IPS-18c (cell line): ENCODE measurements around the gene ZNF497.
"Not testable (repeated sequence)": the region's sequence is repeated elsewhere in the genome, so short reads cannot be mapped to it uniquely, and the experiment has no call there.

Source experiments
- H3K4me3 ChIP-seq: 2 replicates; pipeline ENCODE4 v1.7.0; 2013; ENCODE audit warnings: low read depth, mild to moderate bottlenecking, low read length, moderate library complexity; ENCODE audit not compliant: insufficient read depth
- H3K9me3 ChIP-seq: one replicate; pipeline ENCODE4 v1.6.1; 2013; ENCODE audit warnings: mild to moderate bottlenecking, low read length, moderate library complexity; ENCODE audit not compliant: control insufficient read depth, insufficient read depth

ZNF497 gene

DNA sequence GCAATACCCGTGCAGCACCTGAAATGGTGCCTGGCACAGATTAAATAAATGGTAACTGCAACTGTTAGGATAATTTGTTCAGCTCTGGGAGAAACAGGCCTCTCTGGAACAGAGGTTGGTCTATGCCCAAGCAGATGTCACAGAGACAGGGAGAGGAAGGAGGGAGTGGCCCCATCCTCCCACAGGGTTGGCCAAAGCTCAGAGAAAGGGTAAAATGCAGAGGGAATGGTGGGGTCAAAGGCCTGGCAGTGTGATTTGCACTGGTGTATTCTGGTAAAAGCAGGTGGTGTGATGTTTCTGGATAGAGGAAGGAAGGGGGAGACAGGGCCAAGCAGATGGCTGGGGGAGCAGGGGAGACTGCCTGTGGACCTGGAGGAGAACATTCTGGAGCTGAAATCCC is 26.3 kb downstream of the ZNF497 start:
- no peaks in the 10 kb centered on the region for H3K9me3 ChIP-seq
- no peak overlapping the region for H3K4me3 ChIP-seq

DNA sequence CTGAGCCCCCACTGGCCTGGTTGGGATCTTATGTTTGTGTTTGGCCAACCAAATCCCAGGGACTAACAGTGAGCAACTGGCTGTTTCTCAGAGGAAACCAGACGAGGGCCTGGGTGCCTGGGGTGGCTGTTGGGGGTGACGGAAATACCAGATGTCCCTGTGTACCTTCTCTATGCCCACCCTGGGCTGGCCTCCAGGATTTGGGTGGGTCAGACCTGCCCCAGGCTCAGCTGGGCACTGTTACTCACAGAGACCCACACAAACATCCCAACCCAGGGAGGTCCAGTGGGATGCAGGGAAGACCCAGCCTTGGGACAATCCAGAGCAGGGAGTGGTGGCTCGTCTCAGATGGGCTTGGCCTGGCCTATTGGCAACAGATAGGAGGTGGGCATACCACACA is 26.9 kb downstream of the ZNF497 start:
- Histone ChIP-seq H3K9me3 (no peaks in the 10 kb centered on the region), H3K4me3 (no peak overlapping the region)

DNA sequence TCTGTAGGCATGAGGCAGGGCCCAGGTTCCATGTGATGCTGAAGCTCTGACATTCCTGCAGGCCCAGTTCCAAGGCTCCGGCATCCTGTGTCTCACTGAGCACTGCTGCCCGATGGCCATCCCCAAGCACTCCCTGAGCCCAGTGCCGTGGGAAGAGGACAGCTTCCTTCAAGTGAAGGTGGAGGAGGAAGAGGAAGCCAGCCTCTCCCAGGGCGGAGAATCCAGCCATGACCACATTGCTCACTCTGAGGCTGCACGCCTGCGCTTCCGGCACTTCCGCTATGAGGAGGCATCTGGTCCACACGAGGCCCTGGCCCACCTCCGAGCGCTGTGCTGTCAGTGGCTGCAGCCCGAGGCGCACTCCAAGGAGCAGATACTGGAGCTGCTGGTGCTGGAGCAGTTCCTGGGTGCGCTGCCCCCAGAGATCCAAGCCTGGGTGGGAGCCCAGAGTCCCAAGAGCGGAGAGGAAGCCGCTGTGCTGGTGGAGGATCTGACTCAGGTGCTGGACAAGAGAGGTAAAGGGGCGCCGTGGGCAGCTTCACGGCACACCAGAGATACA is 27.8 kb downstream of the ZNF497 start:
- Histone ChIP-seq H3K4me3 (no peak overlapping the region), H3K9me3 (no peaks in the 10 kb centered on the region)

DNA sequence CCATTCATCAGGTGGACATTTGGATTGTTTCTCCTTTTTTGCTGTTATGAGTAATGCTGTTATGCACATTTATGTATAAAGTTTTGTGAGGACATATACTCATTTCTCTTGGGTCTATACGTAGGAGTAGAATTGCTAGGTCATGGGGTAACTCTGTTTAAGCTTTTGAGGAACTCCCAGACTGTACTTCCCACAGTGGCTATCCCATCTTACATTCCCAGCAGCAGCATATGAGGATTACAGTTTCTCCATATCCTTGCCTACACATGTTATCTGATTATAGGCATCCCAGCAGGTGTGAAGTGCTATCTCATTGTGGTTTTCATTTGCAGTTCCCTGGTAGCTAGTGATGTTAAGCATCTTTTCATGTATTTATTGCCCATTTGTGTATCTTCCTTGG is 29.9 kb downstream of the ZNF497 start:
- H3K4me3 ChIP-seq, result no peak overlapping the region

DNA sequence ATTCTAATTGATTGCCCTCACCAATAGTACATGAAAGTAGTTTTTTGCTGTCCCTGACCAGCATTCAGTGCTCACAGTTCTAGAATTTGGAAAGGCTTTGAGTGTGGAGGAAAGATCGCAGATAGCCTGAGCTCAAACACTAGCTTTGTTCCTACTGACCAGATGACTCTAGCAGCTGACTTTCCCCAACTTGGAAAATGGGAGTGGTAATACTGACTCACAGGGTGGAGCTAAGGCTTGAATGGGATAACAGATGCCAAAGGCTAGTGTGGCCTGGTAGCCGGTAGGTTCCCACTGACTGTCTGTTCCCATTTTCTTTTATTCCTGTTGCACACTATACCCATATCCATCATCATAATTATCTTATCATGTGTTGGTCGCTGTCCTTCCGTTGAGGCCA is 32.1 kb downstream of the ZNF497 start:
- no peaks in the 10 kb centered on the region for H3K9me3 ChIP-seq
- no peak overlapping the region for H3K4me3 ChIP-seq

More for the DNA sequence above, 29.9 kb downstream of the ZNF497 start:
- no peaks in the 10 kb centered on the region for H3K9me3 ChIP-seq

DNA sequence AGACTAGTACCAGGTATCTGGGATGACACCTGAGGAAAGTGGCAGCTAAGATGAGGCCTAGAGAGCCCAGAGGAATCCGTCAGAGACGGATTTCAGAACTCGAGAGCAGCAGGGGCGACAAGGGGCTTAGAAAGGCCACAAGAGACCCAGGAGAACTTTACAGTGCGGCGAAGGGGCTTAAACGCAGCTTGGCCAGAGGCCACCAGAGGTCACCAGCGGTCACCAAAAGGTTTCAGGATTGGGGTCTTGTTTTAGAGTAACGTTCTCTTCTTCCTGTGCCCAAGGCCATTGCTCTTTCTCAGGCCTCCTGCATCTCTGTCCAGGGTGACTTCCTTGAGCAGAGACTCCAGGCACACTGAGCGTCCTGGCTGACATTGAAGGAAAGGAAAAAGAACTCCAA is 33.6 kb downstream of the ZNF497 start:
- H3K4me3 ChIP-seq, result no peak overlapping the region
- no peaks in the 10 kb centered on the region for H3K9me3 ChIP-seq

DNA sequence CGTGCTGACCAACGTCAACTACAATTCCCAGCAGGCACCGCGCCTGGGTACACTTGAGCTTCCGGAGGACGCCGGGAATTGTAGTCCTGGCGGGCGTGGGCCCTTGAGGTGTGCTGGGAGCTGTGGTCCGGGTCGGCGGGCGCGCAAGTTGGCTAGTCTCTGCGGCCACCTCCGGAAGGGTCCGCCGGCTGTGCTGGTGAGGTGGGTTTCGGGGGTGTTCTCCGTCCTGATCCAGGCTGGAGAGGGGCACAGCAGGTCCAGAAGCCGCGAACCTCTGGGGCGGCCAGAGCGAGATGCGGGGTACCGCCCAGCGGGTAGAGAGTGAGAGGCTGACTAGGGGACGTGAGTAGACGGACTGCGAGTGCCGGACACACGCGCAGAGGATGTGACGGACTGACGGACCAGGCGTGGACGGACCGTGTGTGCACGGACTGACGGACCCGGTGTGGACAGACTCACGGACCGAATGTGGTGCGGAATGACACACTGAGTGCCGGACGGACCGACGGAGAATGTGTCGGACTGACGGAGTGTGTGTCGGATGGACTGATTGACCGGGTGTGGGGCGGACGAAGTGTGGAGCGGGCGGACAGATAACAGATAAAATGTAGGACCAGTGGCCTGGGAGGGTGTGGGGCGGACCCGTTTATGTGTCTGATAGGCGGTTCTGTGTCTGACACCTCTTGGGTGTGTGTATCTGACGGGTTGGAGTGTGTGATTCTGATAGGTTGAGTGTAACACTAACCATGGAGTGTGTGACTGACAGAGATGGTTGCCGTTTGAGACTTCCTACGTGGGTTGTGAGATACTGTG is 35.4 kb downstream of the ZNF497 start, which contains the start of gene ZSCAN22:
Gene ZSCAN22, plus strand, starts transcription at position 81 of the 813 bp plus-strand sequence. CDS start 7,809 bp downstream, outside the sequence.
- Histone ChIP-seq H3K9me3 (no peaks in the 10 kb centered on the region), H3K4me3 (peak within 1 kb of the TSS; percentile 78)

DNA sequence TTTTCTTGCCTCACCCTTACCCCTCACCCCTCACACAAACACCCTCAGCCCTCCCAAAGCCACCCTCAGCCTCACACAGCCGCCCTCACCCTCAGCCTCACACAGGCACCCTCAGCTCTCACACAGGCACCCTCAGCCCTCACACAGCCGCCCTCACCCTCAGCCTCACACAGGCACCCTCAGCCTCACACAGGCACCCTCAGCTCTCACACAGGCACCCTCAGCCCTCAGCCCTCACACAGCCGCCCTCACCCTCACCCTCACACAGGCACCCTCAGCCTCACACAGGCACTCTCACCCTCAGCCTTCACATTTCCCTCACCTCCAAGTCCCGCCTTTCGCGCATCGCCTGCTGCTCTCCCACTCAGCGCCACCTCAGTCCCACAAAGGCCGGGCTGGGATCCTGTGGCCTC is 36.0 kb downstream of the ZNF497 start:
- Histone ChIP-seq H3K9me3 (no peaks in the 10 kb centered on the region), H3K4me3 (peak overlapping the region; percentile 78)

DNA sequence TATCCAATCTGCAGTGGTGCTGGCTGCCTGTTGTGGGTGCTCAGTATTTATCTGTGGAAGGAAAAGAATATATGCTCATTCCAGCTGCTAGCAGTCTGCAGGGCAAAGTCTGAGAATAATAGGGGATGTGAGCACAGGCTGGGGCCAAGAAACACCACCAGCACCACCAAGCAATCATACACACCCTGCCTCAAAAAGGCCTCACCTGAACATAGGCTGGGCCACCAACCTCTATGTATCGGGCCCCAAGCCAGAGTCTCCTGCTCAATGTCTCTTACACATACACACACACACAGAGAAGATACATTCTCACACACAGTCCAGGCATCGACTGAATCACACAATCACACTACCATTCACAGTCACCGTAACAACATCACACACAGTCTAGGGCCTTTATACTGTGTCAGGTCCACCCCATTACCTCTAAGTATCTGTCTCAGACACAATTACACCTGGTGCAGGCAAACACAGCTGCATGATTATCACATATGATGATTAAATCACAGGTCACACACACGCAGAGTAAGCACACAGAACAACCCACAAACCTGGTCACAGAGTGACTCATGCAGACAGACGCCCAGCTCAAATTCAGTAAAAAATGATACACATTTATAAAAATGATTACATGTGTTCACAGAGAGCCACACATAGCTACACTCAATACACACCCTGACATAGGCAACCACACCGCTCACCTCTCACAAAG is 37.1 kb downstream of the ZNF497 start:
- H3K9me3 ChIP-seq, result no peaks in the 10 kb centered on the region
- H3K4me3 ChIP-seq, result peak overlapping the region; percentile 78

DNA sequence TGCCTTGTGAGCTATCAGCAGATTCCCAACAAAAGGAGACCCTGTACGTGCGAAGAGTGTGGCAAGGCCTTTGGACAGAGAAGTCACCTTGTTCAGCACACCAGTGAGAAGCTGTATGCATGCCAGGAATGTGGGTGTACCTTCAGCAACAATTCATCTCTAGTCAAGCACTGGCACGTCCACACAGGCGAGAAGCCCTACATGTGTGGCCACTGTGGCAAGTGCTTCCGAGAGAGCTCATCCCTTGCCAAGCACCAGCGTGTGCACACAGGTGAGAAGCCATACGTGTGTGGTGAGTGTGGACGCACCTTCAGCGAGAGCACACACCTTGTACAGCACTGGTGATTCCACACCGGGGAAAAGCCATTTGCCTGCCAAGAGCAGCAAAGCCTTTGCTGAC is 43.3 kb downstream of the ZNF497 start:
- H3K4me3 ChIP-seq, result no peak overlapping the region
- no peaks in the 10 kb centered on the region for H3K9me3 ChIP-seq

DNA sequence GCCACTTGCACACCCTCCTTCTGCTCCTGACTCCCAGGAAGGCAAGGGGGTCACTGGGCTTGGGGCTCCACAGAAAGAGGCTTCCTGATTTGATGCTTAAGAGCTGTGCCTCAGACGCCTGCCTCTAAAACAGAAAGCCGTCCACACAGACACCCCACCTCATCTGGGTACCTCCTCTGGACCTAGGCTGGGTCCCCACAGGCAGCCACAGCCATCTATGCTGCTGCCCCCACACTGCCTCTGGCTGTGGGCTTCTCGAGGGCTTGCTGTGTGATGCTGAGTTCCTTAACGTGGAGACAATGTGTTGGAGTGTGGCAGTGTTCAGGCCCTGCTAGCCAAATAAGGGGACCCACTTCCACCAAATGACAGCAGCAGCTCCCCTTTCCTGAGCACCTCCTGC is 44.3 kb downstream of the ZNF497 start:
- no peak overlapping the region for H3K4me3 ChIP-seq

DNA sequence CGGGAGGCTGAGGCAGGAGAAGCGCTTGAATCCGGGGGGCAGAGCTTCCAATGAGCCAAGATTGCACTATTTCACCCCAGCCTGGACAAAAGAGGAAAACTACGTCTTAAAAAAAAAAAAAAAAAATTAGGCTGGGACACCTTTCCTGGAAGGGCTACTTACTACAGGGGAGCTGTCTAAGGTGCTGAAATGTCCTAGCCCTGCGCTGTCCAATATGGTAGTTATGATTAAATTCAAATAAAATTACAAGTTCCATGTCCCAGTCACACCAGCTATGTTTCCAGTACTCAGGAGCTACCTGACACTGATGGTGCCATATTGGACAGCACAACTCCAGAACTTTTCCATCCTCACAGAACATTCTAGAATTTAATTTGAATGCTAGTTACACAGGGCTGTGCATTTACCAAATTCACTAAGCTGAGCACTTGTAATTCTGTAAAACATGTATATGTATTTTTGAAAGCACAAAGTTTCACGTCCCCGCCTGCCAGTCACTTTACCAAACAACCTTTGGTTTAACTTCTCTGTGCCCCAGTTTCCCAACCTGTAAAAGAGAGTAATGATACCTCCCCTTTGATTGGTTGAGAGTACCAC is 45.0 kb downstream of the ZNF497 start:
- no peaks in the 10 kb centered on the region for H3K9me3 ChIP-seq
- H3K4me3 ChIP-seq, result no peak overlapping the region

More for the DNA sequence above, 44.3 kb downstream of the ZNF497 start:
- no peaks in the 10 kb centered on the region for H3K9me3 ChIP-seq

DNA sequence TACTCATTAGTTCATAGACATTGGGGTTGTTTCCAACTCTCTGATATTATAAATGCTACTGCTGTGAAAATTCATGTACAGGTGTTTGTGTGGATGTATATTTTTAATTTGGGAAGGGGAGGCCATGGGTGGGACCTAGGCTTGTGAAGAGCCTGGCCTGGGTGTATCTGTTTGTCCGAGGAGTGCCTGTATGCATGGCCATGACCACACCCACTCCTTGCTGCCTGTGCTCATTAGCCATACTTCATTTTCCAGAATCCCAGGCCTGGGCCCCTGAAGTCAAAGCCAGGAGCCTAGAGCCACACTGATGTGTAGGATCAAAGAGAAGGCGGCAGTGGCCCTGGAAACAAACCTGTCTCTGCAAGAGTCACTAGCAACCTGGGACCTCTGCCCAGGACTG is 47.0 kb downstream of the ZNF497 start:
- no peak overlapping the region for H3K4me3 ChIP-seq
- H3K9me3 ChIP-seq, result no peaks in the 10 kb centered on the region

DNA sequence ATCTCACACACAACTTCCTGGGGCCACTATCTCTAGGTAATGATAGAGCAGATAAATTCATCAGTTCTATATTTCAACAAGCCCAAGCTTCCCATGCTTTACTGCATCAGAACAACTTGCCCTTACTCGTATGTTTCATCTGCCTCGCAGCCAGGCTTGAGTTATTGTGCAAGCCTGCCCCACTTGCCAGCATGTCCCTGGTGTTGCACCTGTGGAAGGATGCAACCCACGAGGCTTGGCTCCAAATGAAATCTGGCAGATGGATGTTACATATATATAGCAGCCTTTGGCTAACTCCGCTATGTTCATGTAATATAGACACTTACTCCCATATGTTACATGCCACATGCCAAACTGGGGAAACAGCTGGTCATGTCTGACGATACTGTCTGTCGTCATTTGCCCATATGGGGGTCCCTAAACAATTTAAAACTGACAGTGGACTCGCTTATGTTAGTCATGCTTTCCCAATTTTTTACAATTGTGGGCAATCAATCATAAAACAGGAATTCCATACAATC is 51.1 kb downstream of the ZNF497 start:
- no peaks in the 10 kb centered on the region for H3K9me3 ChIP-seq
- no peak overlapping the region for H3K4me3 ChIP-seq

DNA sequence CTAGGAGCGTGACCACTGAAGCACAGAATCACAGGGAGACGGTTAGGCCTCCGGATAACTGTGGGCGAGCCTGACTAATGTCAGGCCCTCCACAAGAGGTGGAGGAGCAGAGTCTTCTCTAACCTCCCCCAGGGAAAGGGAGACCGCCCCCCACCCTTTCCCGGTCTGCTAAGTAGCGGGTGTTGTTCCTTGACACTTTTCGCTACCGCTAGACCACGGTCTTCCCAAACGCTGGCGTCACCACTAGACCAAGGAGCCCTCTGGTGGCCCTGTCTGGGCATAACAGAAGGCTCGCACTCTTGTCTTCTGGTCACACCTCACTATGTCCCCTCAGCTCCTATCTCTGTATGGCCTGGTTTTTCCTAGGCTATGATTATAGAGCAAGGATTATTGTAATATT is 51.9 kb downstream of the ZNF497 start:
- not testable (repeated sequence) for H3K4me3 ChIP-seq, H3K9me3 ChIP-seq

DNA sequence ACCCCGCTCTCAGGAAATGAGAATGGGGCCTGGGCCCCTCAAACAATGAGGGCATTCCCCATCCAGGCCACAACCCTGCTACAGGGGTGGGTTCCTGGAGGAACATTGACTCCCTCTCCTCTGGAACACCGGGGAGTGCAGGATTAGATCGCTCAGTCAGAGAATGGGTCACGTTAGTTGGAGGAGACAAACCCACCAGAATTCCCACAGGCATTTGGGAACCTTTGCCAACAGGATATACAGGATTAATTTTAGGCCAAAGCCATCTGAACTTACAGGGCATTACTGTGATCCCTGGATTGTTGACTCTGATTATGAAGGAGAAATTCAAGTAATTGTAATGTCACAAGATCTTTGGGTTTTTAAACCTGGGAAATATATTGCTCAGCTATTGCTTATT is 54.8 kb downstream of the ZNF497 start:
- Histone ChIP-seq H3K4me3 (no peak overlapping the region), H3K9me3 (peaks cover 2% of the 10 kb centered on the region)

DNA sequence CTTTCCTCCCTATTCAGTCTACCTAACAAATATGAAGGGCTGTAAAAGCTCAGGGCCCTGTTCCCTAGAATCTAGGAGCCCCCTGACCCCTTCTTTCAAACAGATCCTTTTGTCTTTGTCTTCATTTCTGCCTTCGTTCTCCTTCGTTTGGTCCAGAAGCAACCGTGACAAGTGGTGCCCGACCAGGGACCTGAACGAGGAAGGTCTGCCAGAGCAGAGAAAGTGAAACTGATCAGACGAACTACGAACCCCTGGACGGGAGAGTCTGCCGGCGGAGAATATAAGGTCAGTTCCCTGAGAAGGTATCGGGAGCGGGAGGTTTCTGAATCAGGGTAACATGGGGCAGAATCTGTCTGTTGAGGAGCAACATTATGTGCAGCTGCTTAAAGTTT is 56.6 kb downstream of the ZNF497 start:
- H3K4me3 ChIP-seq, result peak overlapping the region; percentile 99
- H3K9me3 ChIP-seq, result peaks cover 2% of the 10 kb centered on the region
